Measurements from ENCODE around the gene FBRS. TPM values are rescaled to one million over a fixed set of nuclear protein-coding genes. Genes with fewer than 3 reads are reported as not detected.

FBRS gene
- total RNA-seq, 1 experiment from 2014 or later = 128 TPM

GRCh38 chr16:30698139-30698815 lies 40.0 kb downstream of the FBRS start:
- DNase-seq = peak; percentile 91 to 99
- H3K4me2 ChIP-seq = peak overlapping the region; percentile 79
- peaks cover 21% of the 10 kb centered on the region for H3K36me3 ChIP-seq (ENCODE audit: low read depth)
- H4K20me1 ChIP-seq (ENCODE audit: insufficient read depth) = peaks cover 30% of the 10 kb centered on the region
- intact Hi-C loops (cut with micrococcal nuclease; ENCODE audit: unreplicated experiment) = loop anchor here (1.0 to 2.0 kb wide), 8 partner anchors 15 to 321 kb away; partner anchors contain the start of genes CFAP119, CTF1, FBRS and RNF40
- CTCF ChIA-PET = no interaction called here
- H3K27ac ChIP-seq = peak overlapping the region; percentile 95
- H3K9me2 ChIP-seq (ENCODE audit: insufficient read depth) = no peaks in the 10 kb centered on the region
- H3K9me3 ChIP-seq (ENCODE audit: insufficient read depth, low read depth) = no peaks in the 10 kb centered on the region
- peaks cover 22% of the 10 kb centered on the region for H3K4me1 ChIP-seq (replicated peaks; ENCODE audit: insufficient read depth)
- BruUV-seq (replicated peaks) = no TSS peak
- H3F3A ChIP-seq (ENCODE audit: insufficient read depth, low read depth) = peaks cover 27% of the 10 kb centered on the region
- peaks cover 37% of the 10 kb centered on the region for H3K79me2 ChIP-seq (ENCODE audit: low read depth)
- peak overlapping the region; percentile 82 for H2AFZ ChIP-seq
- no peaks in the 10 kb centered on the region for H3K27me3 ChIP-seq (ENCODE audit: insufficient read depth, low read depth)
- POLR2A ChIA-PET (ENCODE audit: unreplicated experiment) = interaction anchor here (0.6 to 1.0 kb wide), 2 partner anchors 39 to 624 kb away, joined by 4 to 5 read pairs; no protein-coding TSS in a partner anchor
- no peak for TF ChIP-seq EZH2 (IDR thresholded peaks at IDR 0.05; ENCODE audit: low read depth)
- TF ChIP-seq, protein P1, sequence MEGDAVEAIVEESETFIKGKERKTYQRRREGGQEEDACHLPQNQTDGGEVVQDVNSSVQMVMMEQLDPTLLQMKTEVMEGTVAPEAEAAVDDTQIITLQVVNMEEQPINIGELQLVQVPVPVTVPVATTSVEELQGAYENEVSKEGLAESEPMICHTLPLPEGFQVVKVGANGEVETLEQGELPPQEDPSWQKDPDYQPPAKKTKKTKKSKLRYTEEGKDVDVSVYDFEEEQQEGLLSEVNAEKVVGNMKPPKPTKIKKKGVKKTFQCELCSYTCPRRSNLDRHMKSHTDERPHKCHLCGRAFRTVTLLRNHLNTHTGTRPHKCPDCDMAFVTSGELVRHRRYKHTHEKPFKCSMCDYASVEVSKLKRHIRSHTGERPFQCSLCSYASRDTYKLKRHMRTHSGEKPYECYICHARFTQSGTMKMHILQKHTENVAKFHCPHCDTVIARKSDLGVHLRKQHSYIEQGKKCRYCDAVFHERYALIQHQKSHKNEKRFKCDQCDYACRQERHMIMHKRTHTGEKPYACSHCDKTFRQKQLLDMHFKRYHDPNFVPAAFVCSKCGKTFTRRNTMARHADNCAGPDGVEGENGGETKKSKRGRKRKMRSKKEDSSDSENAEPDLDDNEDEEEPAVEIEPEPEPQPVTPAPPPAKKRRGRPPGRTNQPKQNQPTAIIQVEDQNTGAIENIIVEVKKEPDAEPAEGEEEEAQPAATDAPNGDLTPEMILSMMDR (conservative IDR thresholded peaks at IDR 0.05) = no peak
- peak overlapping the region; percentile 96 for H3K4me3 ChIP-seq

- H3K36me3 ChIP-seq (ENCODE audit: low read depth) = peaks cover 24% of the 10 kb centered on the region
- H3K79me2 ChIP-seq (ENCODE audit: low read depth) = peaks cover 40% of the 10 kb centered on the region
- ChIA-PET POLR2A (ENCODE audit: unreplicated experiment) (interaction anchor here (0.5 kb wide), 1 partner anchor 687 kb away, joined by 5 read pairs; no protein-coding TSS in a partner anchor), CTCF (no interaction called here)
- H3K4me1 ChIP-seq (replicated peaks; ENCODE audit: insufficient read depth) = peaks cover 22% of the 10 kb centered on the region
- peak within 1 kb of the TSS; percentile 95 for H3K27ac ChIP-seq
- TF ChIP-seq EZH2 (IDR thresholded peaks at IDR 0.05; ENCODE audit: low read depth) = no peak
- TF ChIP-seq, protein P1 (conservative IDR thresholded peaks at IDR 0.05) = no peak
- intact Hi-C loops (cut with micrococcal nuclease; ENCODE audit: unreplicated experiment) = loop anchor here (1.0 to 2.0 kb wide), 8 partner anchors 14 to 322 kb away; partner anchors contain the start of genes CFAP119, CTF1, FBRS and RNF40
- H3K4me3 ChIP-seq = peak within 1 kb of the TSS; percentile 96
- peak within 1 kb of the TSS; percentile 79 for H3K4me2 ChIP-seq
- peak within 1 kb of the TSS; percentile 82 for H2AFZ ChIP-seq
- H4K20me1 ChIP-seq (ENCODE audit: insufficient read depth) = peaks cover 34% of the 10 kb centered on the region
- TSS peak; percentile 42 for BruUV-seq (replicated peaks)
- H3K9me2 ChIP-seq (ENCODE audit: insufficient read depth) = no peaks in the 10 kb centered on the region
- H3F3A ChIP-seq (ENCODE audit: insufficient read depth, low read depth) = peaks cover 27% of the 10 kb centered on the region
- no peaks in the 10 kb centered on the region for H3K27me3 ChIP-seq (ENCODE audit: insufficient read depth, low read depth)
- DNase-seq = peak; percentile 70 to 92
- H3K9me3 ChIP-seq (ENCODE audit: insufficient read depth, low read depth) = no peaks in the 10 kb centered on the region
Observed at GRCh38 chr16:30698816-30699614, 40.8 kb downstream of the FBRS start, which contains the start of gene SRCAP. SRCAP (plus strand) TSS chr16:30699171; CDS start chr16:30700825, 1,654 bp downstream.

DNA sequence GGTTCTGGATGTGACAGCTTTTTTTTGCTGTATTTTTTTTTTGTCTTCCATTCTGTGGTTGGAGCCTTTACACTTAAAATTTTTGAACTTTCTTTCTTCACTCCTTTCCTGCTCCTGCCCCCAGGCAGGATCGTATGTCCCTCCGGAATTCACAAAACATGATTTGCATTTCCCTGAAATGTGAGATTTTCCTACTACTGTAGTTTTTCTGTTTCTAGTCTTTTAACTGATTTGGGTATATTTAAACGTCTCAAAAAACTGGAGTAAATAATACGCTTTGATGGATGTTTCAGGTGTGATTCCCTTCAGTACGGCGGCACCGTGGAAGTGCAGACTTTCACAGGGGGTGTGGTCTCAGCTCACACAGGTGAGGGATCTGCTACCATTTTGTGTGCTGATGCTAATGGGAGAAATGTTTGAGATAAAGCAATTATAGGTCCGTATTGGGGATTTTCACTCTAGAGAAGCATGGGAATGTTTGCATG lies 41.4 kb downstream of the FBRS start:
- no peak for DNase-seq
- Histone ChIP-seq H3K9me3 (ENCODE audit: insufficient read depth, low read depth) (no peaks in the 10 kb centered on the region), H3K27ac (peak overlapping the region; percentile 95), H3K4me3 (peak overlapping the region; percentile 96), H4K20me1 (ENCODE audit: insufficient read depth) (peaks cover 38% of the 10 kb centered on the region), H3K36me3 (ENCODE audit: low read depth) (peaks cover 30% of the 10 kb centered on the region), H3K9me2 (ENCODE audit: insufficient read depth) (no peaks in the 10 kb centered on the region), H3K79me2 (ENCODE audit: low read depth) (peaks cover 46% of the 10 kb centered on the region), H3K4me2 (peak overlapping the region; percentile 79), H2AFZ (no peak overlapping the region), H3F3A (ENCODE audit: insufficient read depth, low read depth) (peaks cover 30% of the 10 kb centered on the region), H3K27me3 (ENCODE audit: insufficient read depth, low read depth) (no peaks in the 10 kb centered on the region), H3K4me1 (replicated peaks; ENCODE audit: insufficient read depth) (peaks cover 22% of the 10 kb centered on the region)
- ChIA-PET CTCF (no interaction called here), POLR2A (ENCODE audit: unreplicated experiment) (no interaction called here)
- TF ChIP-seq EZH2 (IDR thresholded peaks at IDR 0.05; ENCODE audit: low read depth) = no peak
- TF ChIP-seq, protein P1 (conservative IDR thresholded peaks at IDR 0.05) = no peak
- no TSS peak for BruUV-seq (replicated peaks)
- intact Hi-C loops (cut with micrococcal nuclease; ENCODE audit: unreplicated experiment) = loop anchor here (2.0 kb wide), 4 partner anchors 13 to 197 kb away; partner anchors contain the start of genes CFAP119, CTF1 and RNF40

Data from PC-9 (cell line).